Keratinocyte (primary cell): Measurements from ENCODE around the gene PHF3. TPM values are rescaled to one million over a fixed set of nuclear protein-coding genes. Genes with fewer than 3 reads are reported as not detected.
"Not testable (repeated sequence)": the region's sequence is repeated elsewhere in the genome, so short reads cannot be mapped to it uniquely, and the experiment has no call there.

Experiments
- DNase-seq: peaks from one replicate; pipeline ENCODE4 v3.0.0-alpha.2; 2011; ENCODE audit warnings: low read depth, missing footprints, low spot score
- FAIRE-seq: peaks from 2 replicates; lab custom pipeline; 2011; peaks lifted over from hg19 to GRCh38; lab: Jason Lieb, UNC
- H2AFZ ChIP-seq: 2 replicates; pipeline ENCODE4 v1.6.0; 2012; ENCODE audit warnings: low read length, control low read depth, inconsistent platforms; ENCODE audit not compliant: control insufficient read depth
- H3K27ac ChIP-seq: 2 replicates; pipeline ENCODE4 v1.5.1; 2011; ENCODE audit warnings: low read length; ENCODE audit not compliant: control insufficient read depth, insufficient read depth
- H3K27me3 ChIP-seq: 3 replicates; pipeline ENCODE4 v1.6.0; 2011; ENCODE audit warnings: low read length; ENCODE audit not compliant: control insufficient read depth, insufficient read depth; ENCODE audit errors: extremely low read depth
- H3K36me3 ChIP-seq, 2 experiments: 2 replicates in 1 of 2; 3 replicates in 1 of 2; pipeline ENCODE4 v1.5.1; 2011; ENCODE audit warnings: low read length in 2 of 2, mild to moderate bottlenecking in 1 of 2; ENCODE audit not compliant: control insufficient read depth in 2 of 2, insufficient read depth in 2 of 2; ENCODE audit errors: extremely low read depth in 1 of 2
- H3K4me1 ChIP-seq: 3 replicates; pipeline ENCODE4 v1.5.1; 2011; ENCODE audit warnings: low read length; ENCODE audit not compliant: control insufficient read depth, insufficient read depth; ENCODE audit errors: extremely low read depth
- H3K4me2 ChIP-seq: 3 replicates; pipeline ENCODE4 v1.6.0; 2011; ENCODE audit warnings: low read depth, low read length; ENCODE audit not compliant: control insufficient read depth, insufficient read depth; ENCODE audit errors: extremely low read depth
- H3K4me3 ChIP-seq, 3 experiments: fragments of 200-600 bp in 1 of 3; sonication (generic) in 1 of 3; 2 replicates in 2 of 3; 3 replicates in 1 of 3; pipeline ENCODE4 v1.5.1; 2011 to 2016; ENCODE audit warnings: low read length in 3 of 3, mild to moderate bottlenecking in 3 of 3, control low read depth in 2 of 3, inconsistent platforms in 1 of 3, low read depth in 1 of 3, mixed read lengths in 1 of 3, mixed run types in 1 of 3, moderate library complexity in 1 of 3; ENCODE audit not compliant: control insufficient read depth in 2 of 3, insufficient read depth in 2 of 3; ENCODE audit errors: extremely low read depth in 1 of 3
- H3K79me2 ChIP-seq: 2 replicates; pipeline ENCODE4 v1.6.0; 2012; ENCODE audit warnings: low read length; ENCODE audit not compliant: control insufficient read depth, insufficient read depth
- H3K9ac ChIP-seq: 3 replicates; pipeline ENCODE4 v1.6.0; 2011; ENCODE audit warnings: low read length; ENCODE audit not compliant: control insufficient read depth, insufficient read depth; ENCODE audit errors: extremely low read depth
- H3K9me1 ChIP-seq: 3 replicates; pipeline ENCODE4 v1.6.0; 2011; ENCODE audit warnings: low read length; ENCODE audit not compliant: control insufficient read depth, insufficient read depth; ENCODE audit errors: extremely low read depth
- H3K9me3 ChIP-seq: 2 replicates; pipeline ENCODE4 v1.5.1; 2012; ENCODE audit warnings: low read depth, low read length; ENCODE audit not compliant: control insufficient read depth
- H4K20me1 ChIP-seq: 3 replicates; pipeline ENCODE4 v1.6.0; 2011; ENCODE audit warnings: low read length; ENCODE audit not compliant: control insufficient read depth, insufficient read depth; ENCODE audit errors: extremely low read depth
- EZH2 ChIP-seq: IDR thresholded peaks from one replicate; pipeline ENCODE4 v1.6.1; 2012; ENCODE audit warnings: inconsistent platforms, mild to moderate bottlenecking, low read length, moderate library complexity
- dilution Hi-C: fragments of 300-500 bp; cut with MboI; formaldehyde crosslinking; loops from one replicate; pipeline ENCODE4 v1.7.0; 2020; ENCODE audit warnings: low sequenced_read_pairs; ENCODE audit not compliant: extremely low pct_ligation_motif_present
- polyA plus RNA-seq, 5 experiments: library from polyadenylated mRNA; depleted of rRNA in 3 of 5; stranded (reverse) in 3 of 5; stranded (forward) in 1 of 5; unstranded in 1 of 5; fragments of >200 nt; gene quantifications; 1 replicate in 1 of 5; 2 replicates in 3 of 5; 3 replicates in 1 of 5; pipeline versions ENCODE4 v1.2.1 to v1.2.3, GENCODE V29; 2011 to 2012; ENCODE audit warnings: missing spikeins in 2 of 5, low read depth in 1 of 5, low replicate concordance in 1 of 5
- TF ChIP-seq, protein P1 (sequence below), 3 experiments: IDR thresholded peaks in 1 of 3; conservative IDR thresholded peaks in 1 of 3; optimal IDR thresholded peaks in 1 of 3; 2 replicates in 2 of 3; 3 replicates in 1 of 3; pipeline versions ENCODE3 to v1.5.1; 2011; ENCODE audit warnings: low read length in 3 of 3, mild to moderate bottlenecking in 3 of 3, moderate library complexity in 2 of 3, control low read depth in 1 of 3, inconsistent platforms in 1 of 3; ENCODE audit not compliant: insufficient read depth in 2 of 3; ENCODE audit errors: extremely low read depth in 1 of 3

Gene PHF3
- polyA plus RNA-seq, 1 donor (not counting 4 experiments of a cell fraction or from before 2014, with no cell fraction given), result 13.7 TPM

GRCh38 chr6:63745784-63746183, 110.2 kb downstream of the PHF3 start:
- no peak for FAIRE-seq
- dilution Hi-C loops, result no loop called here

GRCh38 chr6:63750400-63750799, 114.8 kb downstream of the PHF3 start:
- Histone ChIP-seq H3K36me3 (no peaks in the 10 kb centered on the region), H3K4me3 (no peak overlapping the region), H2AFZ (no peak overlapping the region), H3K79me2 (no peaks in the 10 kb centered on the region), H3K4me2 (no peak overlapping the region), H3K9me1 (no peaks in the 10 kb centered on the region), H3K27ac (no peak overlapping the region), H3K9me3 (no peaks in the 10 kb centered on the region), H4K20me1 (no peaks in the 10 kb centered on the region), H3K9ac (no peak overlapping the region), H3K4me1 (no peaks in the 10 kb centered on the region), H3K27me3 (no peaks in the 10 kb centered on the region)
- no peak for TF ChIP-seq EZH2
- TF ChIP-seq, protein P1, sequence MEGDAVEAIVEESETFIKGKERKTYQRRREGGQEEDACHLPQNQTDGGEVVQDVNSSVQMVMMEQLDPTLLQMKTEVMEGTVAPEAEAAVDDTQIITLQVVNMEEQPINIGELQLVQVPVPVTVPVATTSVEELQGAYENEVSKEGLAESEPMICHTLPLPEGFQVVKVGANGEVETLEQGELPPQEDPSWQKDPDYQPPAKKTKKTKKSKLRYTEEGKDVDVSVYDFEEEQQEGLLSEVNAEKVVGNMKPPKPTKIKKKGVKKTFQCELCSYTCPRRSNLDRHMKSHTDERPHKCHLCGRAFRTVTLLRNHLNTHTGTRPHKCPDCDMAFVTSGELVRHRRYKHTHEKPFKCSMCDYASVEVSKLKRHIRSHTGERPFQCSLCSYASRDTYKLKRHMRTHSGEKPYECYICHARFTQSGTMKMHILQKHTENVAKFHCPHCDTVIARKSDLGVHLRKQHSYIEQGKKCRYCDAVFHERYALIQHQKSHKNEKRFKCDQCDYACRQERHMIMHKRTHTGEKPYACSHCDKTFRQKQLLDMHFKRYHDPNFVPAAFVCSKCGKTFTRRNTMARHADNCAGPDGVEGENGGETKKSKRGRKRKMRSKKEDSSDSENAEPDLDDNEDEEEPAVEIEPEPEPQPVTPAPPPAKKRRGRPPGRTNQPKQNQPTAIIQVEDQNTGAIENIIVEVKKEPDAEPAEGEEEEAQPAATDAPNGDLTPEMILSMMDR (optimal IDR thresholded peaks at IDR 0.05 in 1 of 3, IDR thresholded peaks at IDR 0.05 in 1 of 3, conservative IDR thresholded peaks at IDR 0.05 in 1 of 3; ENCODE audit: extremely low read depth in 1 of 3, insufficient read depth in 2 of 3, low read length in 3 of 3), result no peak
- dilution Hi-C loops, result no loop called here
- DNase-seq (no peak), FAIRE-seq (no peak)

More at GRCh38 chr6:63745784-63746183, 110.2 kb downstream of the PHF3 start:
- TF ChIP-seq, protein P1 (optimal IDR thresholded peaks at IDR 0.05 in 1 of 3, IDR thresholded peaks at IDR 0.05 in 1 of 3, conservative IDR thresholded peaks at IDR 0.05 in 1 of 3; ENCODE audit: extremely low read depth in 1 of 3, insufficient read depth in 2 of 3, low read length in 3 of 3), result no peak
- no peak for TF ChIP-seq EZH2
- Histone ChIP-seq H3K4me3 (no peak overlapping the region), H3K27me3 (no peaks in the 10 kb centered on the region), H2AFZ (no peak overlapping the region), H3K27ac (no peak overlapping the region), H3K9ac (no peak overlapping the region), H3K4me1 (peaks cover 16% of the 10 kb centered on the region), H3K36me3 (no peaks in the 10 kb centered on the region), H4K20me1 (no peaks in the 10 kb centered on the region), H3K4me2 (no peak overlapping the region), H3K79me2 (no peaks in the 10 kb centered on the region), H3K9me1 (no peaks in the 10 kb centered on the region), H3K9me3 (no peaks in the 10 kb centered on the region)
- DNase-seq, result no peak

GRCh38 chr6:63757275-63757674, 121.7 kb downstream of the PHF3 start:
- DNase-seq, H3K9me3 ChIP-seq, H4K20me1 ChIP-seq, H2AFZ ChIP-seq, H3K36me3 ChIP-seq, FAIRE-seq, H3K27ac ChIP-seq, H3K79me2 ChIP-seq, H3K9ac ChIP-seq, H3K4me1 ChIP-seq, H3K4me2 ChIP-seq, H3K4me3 ChIP-seq, H3K9me1 ChIP-seq, dilution Hi-C loops, H3K27me3 ChIP-seq: not testable (repeated sequence)
